Activated T-cell treated with anti-CD3 and anti-CD28 coated beads, Interleukin-2, amount 50 U/mL, for 24 hours (primary cell): ENCODE results near the gene OLFM1.

Source experiments
- DNase-seq: peaks from one replicate; pipeline ENCODE4 v3.0.0-alpha.2; 2020
- H3K27ac Mint-ChIP-seq: 2 replicates; pipeline ENCODE4 v1.8.0; 2020; ENCODE audit warnings: mild to moderate bottlenecking, mixed read lengths
- H3K27me3 Mint-ChIP-seq: 2 replicates; pipeline ENCODE4 v1.8.0; 2020; ENCODE audit warnings: mixed read lengths
- H3K36me3 Mint-ChIP-seq: 2 replicates; pipeline ENCODE4 v1.8.0; 2020; ENCODE audit warnings: low read depth, mixed read lengths
- H3K4me1 Mint-ChIP-seq: 2 replicates; pipeline ENCODE4 v1.8.0; 2020; ENCODE audit warnings: low read depth, mixed read lengths
- H3K4me3 Mint-ChIP-seq: 2 replicates; pipeline ENCODE4 v1.8.0; 2020; ENCODE audit warnings: mild to moderate bottlenecking, moderate library complexity, mixed read lengths
- H3K9me3 Mint-ChIP-seq: 2 replicates; pipeline ENCODE4 v1.8.0; 2020; ENCODE audit warnings: mixed read lengths

OLFM1 gene

DNA sequence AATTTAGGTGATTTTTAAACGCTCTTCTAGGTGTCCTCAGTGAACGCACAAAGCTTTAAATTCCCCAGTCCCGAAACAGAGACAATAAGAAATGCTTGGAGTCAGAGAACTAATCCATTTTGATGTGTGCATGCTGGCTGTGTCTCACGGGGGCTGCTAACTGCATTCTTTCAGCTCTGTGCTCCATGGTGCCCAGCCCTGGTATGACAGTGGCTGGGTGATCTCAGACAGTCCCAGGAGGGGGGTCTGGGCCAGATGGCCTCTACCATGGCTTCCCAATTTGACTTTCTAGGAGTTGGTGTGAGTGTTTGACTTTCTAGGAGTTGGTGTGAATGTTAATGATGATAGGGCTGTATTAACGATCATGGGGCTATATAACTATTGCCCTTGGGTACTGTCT is 12.1 kb downstream of the OLFM1 start:
- no peaks in the 10 kb centered on the region for H3K9me3 Mint-ChIP-seq
- no peaks in the 10 kb centered on the region for H3K4me1 Mint-ChIP-seq
- H3K27me3 Mint-ChIP-seq: peaks cover 73% of the 10 kb centered on the region

DNA sequence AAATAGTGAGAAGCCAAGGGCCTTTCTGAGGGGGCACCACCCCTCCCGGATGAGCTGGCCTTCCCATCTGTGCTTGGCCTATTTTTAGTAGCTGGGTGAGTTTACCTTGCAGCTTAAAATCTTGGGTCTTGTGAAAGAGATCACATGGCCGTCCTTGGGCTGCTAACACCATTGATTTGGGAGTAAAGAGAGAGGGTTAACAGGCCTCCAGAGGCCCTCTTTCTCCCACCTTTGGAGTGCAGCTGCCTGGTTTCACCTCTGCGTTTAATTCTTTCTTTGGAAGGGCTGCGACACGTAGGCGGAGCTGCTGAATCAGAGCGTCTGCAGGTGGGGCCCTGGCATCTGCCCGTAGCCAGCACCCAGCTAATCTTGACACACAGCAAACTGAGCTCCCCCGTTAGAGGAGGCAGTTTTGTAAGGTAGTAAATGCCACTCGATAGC is 12.8 kb downstream of the OLFM1 start:
- no peak overlapping the region for H3K4me3 Mint-ChIP-seq
- no peaks in the 10 kb centered on the region for H3K4me1 Mint-ChIP-seq
- H3K27ac Mint-ChIP-seq: no peak overlapping the region
- DNase-seq: no peak
- H3K9me3 Mint-ChIP-seq: no peaks in the 10 kb centered on the region
- no peaks in the 10 kb centered on the region for H3K36me3 Mint-ChIP-seq
- H3K27me3 Mint-ChIP-seq: peaks cover 72% of the 10 kb centered on the region

More for the DNA sequence above, 12.1 kb downstream of the OLFM1 start:
- no peak overlapping the region for H3K4me3 Mint-ChIP-seq
- H3K27ac Mint-ChIP-seq: no peak overlapping the region
- H3K36me3 Mint-ChIP-seq: no peaks in the 10 kb centered on the region
- no peak for DNase-seq

DNA sequence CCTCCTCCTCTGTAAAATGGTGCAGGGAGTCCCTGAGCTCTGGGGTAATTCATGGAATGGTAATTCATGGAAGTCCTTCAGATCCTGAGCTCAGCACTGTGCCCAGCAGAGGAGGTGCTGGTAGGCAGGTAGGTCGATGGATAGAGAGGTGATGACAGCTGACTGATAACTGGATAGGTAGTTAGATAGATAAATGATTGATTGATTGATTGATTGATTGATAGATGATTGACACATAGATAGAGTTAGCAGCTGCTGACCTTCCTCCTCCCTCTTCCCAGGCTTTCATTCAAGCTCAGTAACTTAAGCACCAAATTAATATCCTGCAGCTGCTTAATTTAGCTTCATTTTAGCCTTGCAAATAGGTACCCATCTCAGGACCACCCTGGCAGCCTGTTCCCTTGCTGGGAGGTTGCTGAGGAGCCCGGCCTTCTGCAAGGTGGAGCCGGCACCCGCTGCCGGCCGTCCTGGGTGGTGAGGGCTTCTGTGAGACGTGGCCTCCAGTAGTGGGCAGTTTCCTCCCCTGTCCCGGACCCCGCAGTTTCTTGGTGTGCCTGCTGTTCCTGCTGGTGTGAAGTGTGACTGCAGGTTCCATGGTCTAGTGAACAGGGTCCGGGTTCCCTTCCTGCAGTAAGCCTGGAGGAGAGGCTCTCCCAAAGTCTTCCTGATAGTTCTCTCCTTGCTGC is 13.4 kb downstream of the OLFM1 start:
- H3K27ac Mint-ChIP-seq: no peak overlapping the region
- H3K4me3 Mint-ChIP-seq: no peak overlapping the region
- peaks cover 66% of the 10 kb centered on the region for H3K27me3 Mint-ChIP-seq
- DNase-seq: no peak
- H3K4me1 Mint-ChIP-seq: no peaks in the 10 kb centered on the region
- no peaks in the 10 kb centered on the region for H3K36me3 Mint-ChIP-seq
- H3K9me3 Mint-ChIP-seq: no peaks in the 10 kb centered on the region

DNA sequence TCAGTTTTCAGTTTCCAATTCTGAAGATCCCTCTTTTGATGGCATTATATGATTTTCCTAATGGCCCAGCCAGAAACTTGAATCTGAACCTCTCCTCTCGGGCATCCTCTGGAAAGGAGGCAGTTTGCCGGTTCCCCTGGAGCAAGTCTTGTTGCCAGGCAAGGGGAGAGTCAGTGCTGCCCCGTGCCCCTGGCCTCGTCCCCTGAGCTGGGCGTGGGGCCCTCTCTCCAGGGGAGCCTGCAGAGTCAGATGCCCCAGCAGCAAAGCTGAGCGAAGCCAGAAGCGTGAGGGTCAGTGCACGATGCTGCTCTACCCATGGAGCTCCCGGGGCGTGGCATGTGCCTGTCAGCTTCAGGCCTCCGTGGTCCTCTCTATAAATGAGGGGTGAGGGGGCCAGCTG is 14.0 kb downstream of the OLFM1 start:
- peaks cover 70% of the 10 kb centered on the region for H3K27me3 Mint-ChIP-seq
- no peak overlapping the region for H3K4me3 Mint-ChIP-seq
- H3K9me3 Mint-ChIP-seq: no peaks in the 10 kb centered on the region
- H3K4me1 Mint-ChIP-seq: no peaks in the 10 kb centered on the region
- DNase-seq: no peak
- H3K27ac Mint-ChIP-seq: no peak overlapping the region
- no peaks in the 10 kb centered on the region for H3K36me3 Mint-ChIP-seq

DNA sequence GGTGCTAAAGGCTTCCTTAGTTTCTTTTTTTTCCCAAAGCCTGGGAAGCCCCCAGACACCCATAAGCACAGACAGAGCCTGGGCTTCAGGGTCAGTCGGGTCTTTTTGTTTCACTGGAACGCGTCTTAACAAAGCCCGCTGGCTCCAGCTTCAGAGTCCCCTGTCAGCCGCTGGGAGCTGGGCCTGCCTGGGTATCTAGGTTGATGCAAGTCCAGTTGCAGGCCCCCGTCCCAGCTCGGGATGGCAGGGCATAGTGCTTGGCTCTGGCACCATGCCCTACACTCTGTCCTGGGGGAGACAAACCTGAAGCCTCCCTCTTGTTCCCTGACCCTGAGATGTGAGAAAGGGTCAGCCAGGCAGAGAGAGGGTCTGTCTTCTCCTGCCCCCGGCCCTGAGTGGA is 14.5 kb downstream of the OLFM1 start:
- no peak overlapping the region for H3K4me3 Mint-ChIP-seq
- no peak overlapping the region for H3K27ac Mint-ChIP-seq
- H3K4me1 Mint-ChIP-seq: no peaks in the 10 kb centered on the region
- no peaks in the 10 kb centered on the region for H3K36me3 Mint-ChIP-seq
- no peaks in the 10 kb centered on the region for H3K9me3 Mint-ChIP-seq
- H3K27me3 Mint-ChIP-seq: peaks cover 70% of the 10 kb centered on the region
- DNase-seq: no peak

DNA sequence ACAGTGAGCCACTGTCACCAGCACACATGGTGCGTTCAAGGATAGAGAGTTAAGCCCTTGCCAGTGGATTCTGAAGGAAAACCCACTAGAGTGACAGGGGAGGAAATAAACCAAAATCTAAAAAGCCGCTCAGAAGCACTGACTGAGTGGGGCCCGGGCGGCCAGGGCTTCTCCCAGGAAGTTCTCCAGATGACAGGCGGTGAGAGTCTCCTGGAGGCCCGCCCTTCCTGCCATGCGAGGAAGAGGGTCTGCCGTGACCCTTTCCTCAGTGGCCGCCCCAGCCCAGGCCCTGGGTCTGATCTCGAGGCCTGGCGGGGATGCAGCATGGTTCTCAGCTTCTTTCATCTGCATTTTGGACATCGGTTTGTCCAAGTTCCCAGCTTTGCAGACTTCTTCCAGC is 14.9 kb downstream of the OLFM1 start:
- no peak overlapping the region for H3K27ac Mint-ChIP-seq
- peaks cover 68% of the 10 kb centered on the region for H3K27me3 Mint-ChIP-seq
- H3K4me3 Mint-ChIP-seq: no peak overlapping the region
- no peaks in the 10 kb centered on the region for H3K36me3 Mint-ChIP-seq
- H3K4me1 Mint-ChIP-seq: no peaks in the 10 kb centered on the region
- DNase-seq: no peak
- H3K9me3 Mint-ChIP-seq: no peaks in the 10 kb centered on the region

DNA sequence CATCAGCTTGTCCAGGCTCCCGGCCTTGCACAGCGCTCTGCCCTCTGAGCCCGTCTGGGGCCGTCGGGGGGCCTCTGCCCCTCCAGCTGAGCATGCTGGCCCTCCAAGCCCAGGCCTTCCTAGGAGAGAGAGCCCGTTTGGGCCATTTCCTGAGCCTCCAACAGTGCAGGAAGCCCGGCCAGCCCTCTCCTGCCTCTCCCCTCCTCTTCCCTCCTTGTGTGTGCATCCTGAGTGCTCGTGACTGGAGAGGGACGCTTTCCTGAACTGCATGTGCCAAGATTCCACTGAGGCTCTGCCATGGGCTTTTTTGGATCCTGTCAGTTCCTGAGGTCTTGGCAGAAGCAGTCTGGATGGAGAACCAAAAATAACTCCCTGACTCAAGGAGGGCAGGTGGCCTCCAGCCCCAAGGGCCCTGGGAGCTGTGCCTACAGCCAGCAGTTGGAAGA is 15.6 kb downstream of the OLFM1 start:
- no peaks in the 10 kb centered on the region for H3K4me1 Mint-ChIP-seq
- no peak for DNase-seq
- H3K4me3 Mint-ChIP-seq: no peak overlapping the region
- no peaks in the 10 kb centered on the region for H3K36me3 Mint-ChIP-seq
- H3K9me3 Mint-ChIP-seq: no peaks in the 10 kb centered on the region
- peaks cover 67% of the 10 kb centered on the region for H3K27me3 Mint-ChIP-seq
- no peak overlapping the region for H3K27ac Mint-ChIP-seq

DNA sequence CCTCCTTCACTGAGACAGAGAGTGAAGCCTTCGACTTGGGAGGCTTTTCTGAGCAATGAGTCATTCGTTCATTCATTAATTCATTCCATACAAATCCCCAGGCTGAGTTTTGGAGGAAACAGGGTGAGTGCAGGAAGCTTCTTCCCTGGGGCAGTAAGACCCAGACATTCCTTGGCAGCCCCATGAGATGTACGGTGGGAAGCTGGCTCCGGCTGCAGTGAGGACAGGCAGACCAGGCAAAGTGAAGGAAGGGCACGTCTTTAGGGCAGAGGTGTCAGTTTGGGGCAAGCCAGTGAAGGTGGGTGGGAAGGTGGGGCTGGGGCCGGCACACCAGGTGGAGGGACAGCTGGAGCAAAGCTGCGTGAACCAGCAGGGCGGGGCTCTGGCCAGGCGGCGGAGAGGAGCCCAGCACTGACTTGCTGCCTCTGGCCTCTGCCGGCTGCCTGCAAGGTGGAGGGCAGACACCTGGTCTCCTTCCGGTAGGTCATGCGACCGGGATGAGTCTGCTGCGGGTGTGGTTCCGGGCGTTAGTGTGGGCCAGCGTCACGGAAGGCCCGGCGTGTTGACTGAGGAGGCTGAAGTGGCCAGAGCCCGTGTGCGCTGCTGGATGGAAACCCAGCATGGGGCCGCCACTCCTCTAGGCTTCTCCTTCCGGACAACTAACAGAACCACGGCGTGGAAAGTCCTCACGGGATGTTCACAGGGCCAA is 16.6 kb downstream of the OLFM1 start:
- no peak overlapping the region for H3K4me3 Mint-ChIP-seq
- H3K27ac Mint-ChIP-seq: no peak overlapping the region
- no peaks in the 10 kb centered on the region for H3K9me3 Mint-ChIP-seq
- H3K4me1 Mint-ChIP-seq: peaks cover 4% of the 10 kb centered on the region
- DNase-seq: no peak
- peaks cover 69% of the 10 kb centered on the region for H3K27me3 Mint-ChIP-seq
- no peaks in the 10 kb centered on the region for H3K36me3 Mint-ChIP-seq

DNA sequence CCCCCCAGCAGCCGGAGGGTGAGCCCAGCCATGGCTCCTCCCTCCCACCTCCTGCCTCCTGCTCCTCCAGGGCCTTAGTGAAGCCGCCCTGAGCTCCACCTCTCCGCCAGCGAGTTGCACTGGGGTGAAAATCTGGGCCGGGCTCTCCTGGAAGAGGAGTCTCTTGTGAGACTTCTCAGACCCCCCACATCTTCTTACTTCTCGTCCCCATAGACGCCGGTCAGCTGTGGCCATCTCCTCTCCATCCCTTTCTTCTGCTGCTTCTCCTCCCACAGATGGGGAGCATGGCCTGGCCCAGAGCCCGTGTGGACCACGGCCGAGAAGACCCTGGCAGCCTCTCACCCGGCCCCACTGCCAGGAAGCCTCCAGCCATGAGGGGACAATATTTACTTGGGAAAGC is 17.3 kb downstream of the OLFM1 start:
- Mint-ChIP-seq H3K27ac (no peak overlapping the region), H3K4me1 (peaks cover 5% of the 10 kb centered on the region), H3K36me3 (no peaks in the 10 kb centered on the region), H3K4me3 (no peak overlapping the region), H3K9me3 (no peaks in the 10 kb centered on the region), H3K27me3 (peaks cover 69% of the 10 kb centered on the region)
- DNase-seq: no peak

DNA sequence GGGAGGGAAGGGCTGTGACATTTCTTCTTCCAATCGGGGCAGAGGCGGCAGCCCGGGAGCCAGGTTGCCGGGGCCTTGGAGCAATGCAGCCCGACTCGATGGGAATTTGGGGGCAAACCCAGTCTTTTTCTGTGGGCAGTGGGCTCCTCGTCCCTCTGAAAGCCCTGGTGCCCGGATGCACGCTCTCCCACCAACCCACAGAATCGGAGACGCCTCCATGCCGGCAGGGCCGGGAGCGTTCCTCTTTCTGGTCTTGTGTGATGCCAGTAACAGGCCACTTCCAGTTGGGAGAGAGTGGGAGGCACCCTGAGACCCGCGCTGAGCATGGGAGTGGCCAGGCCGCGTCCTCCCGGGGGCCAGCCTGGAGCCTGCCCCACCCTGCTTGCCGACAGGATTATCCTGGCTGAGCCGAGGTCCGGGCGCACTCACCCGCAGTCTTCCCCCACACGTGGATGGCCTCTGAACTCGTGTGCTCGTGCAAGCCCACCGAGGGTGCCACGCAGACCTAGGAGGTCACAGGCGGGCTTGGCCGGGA is 17.8 kb downstream of the OLFM1 start:
- peaks cover 5% of the 10 kb centered on the region for H3K4me1 Mint-ChIP-seq
- no peak overlapping the region for H3K4me3 Mint-ChIP-seq
- DNase-seq: no peak
- H3K27me3 Mint-ChIP-seq: peaks cover 69% of the 10 kb centered on the region
- H3K9me3 Mint-ChIP-seq: no peaks in the 10 kb centered on the region
- no peaks in the 10 kb centered on the region for H3K36me3 Mint-ChIP-seq
- no peak overlapping the region for H3K27ac Mint-ChIP-seq

DNA sequence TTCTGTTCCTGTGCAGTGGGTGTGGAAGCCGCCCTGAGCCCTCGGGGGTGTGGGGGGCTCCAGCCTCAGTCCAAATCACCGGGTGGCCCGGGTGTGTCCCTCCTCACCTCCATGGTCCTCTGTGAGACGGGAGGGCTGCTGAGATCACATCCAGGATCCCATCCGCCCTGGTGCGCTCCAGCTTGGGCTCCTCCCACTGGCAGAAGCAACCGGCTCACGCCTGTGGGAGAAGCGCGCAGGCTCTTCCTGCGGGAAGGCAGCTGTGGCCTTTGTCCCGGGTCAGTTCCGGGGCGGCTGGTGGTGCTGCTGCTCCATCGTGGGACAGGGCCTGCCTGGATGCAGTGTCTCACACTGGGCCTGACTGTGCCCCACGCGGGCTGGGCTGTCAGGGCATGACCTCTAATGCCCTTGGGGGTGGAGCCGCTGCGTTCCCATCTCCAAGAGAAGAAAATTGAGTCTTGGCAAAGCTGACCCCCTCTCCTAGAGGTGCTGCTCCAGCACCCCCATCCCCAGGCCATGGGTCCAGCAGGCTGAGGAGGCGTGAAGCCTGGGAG is 18.5 kb downstream of the OLFM1 start:
- Mint-ChIP-seq H3K27ac (no peak overlapping the region), H3K9me3 (no peaks in the 10 kb centered on the region), H3K36me3 (no peaks in the 10 kb centered on the region), H3K4me1 (peaks cover 5% of the 10 kb centered on the region), H3K4me3 (no peak overlapping the region), H3K27me3 (peaks cover 69% of the 10 kb centered on the region)
- DNase-seq: no peak

DNA sequence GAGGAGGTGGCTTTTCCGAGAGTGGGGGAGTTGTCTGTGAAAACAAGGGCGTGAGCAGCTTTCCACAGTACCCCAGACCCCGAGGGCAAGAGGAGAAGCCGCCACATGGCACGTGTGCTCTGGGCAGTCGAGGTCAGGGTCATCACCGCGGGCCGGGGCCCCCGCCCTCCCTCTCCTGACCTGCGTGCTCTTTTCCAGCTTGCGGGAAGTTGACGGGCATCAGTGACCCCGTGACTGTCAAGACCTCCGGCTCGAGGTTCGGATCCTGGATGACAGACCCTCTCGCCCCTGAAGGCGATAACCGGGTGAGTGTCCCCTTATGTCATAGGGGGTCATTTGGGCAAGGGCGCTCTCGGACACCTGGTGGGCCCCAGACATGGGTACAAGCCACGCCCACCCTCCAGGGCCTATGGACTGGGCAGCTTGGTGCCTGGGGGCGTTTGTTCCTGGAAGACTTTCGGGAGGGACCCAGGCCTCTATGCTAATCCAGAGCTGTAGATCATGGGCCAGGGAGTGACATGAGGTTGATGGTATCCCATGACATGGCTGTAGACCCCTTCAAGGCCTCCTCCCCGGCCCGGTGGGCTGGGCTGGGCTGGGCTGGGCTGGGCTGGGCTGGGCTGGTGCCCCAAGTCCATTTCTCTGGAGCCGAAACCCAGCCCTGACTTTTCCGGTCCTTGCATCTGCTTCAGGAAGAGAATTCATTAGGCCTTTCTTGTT is 19.2 kb downstream of the OLFM1 start:
- Mint-ChIP-seq H3K4me3 (no peak overlapping the region), H3K27me3 (peaks cover 70% of the 10 kb centered on the region), H3K27ac (no peak overlapping the region), H3K36me3 (no peaks in the 10 kb centered on the region), H3K4me1 (peaks cover 5% of the 10 kb centered on the region), H3K9me3 (no peaks in the 10 kb centered on the region)
- no peak for DNase-seq

DNA sequence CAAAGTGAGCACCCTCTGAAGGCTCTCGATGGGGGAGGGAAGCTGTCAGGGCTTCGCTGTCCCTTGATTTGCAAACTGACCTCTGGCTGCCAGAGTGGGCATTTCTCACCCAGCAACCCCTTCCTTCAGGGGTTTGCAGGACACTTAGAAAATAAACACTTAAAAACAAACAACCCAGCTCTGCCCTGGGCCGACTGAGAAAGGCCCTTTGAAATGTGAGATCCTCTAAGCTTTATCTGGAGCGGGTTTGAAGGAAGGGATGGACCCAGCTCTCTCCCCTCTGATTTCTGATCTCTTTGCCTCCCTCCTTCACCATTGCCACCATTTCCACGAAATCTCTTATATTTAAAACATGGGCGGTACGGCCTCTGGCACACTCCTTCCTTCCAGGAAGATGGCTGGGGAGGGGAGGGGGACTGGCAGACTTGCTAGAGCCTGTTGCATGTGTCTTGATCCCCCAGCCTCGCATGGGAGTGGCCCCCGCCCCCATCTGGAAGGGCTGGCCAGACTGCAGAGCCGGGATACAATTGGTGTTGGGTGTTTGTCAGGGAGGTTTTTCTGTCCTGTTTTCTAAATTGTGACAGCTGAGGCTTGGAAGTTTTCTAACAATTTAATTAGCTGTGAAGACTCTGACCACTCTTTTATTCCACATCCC is 20.2 kb downstream of the OLFM1 start:
- no peak overlapping the region for H3K27ac Mint-ChIP-seq
- peaks cover 67% of the 10 kb centered on the region for H3K27me3 Mint-ChIP-seq
- no peak overlapping the region for H3K4me3 Mint-ChIP-seq

DNA sequence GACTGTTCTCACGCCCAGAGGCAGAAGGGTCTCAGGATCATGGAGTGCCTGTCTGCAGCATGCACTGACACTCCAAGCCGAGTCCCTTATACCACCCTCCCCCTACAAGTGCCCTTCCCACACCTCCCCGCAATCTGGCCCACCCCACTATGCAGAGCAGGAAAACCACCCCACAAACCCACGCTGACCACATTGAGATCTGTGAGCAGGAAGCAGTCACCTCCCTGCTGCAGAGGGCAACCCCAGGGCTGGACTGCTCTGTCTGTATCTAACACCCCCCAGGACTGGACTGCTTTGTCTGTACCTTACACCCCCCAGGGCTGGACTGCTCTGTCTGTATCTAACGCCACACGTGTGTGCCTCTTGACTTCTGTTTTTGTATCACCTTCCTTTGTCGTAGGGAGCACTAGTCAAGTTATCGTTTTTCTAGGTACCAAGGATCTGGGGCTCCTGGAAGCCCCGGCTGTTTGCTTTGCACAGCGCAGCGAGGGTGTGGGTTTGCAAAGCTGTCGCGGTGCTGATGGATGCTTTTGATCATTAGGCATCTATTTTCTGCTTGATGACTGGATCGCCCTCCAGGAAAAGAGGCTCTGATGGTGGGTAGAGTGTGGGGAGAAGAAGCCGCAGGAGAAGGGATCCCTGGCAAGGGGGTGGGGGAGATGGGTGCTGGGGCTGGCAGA is 21.5 kb downstream of the OLFM1 start:
- Mint-ChIP-seq H3K27ac (no peak overlapping the region), H3K4me3 (no peak overlapping the region), H3K9me3 (no peaks in the 10 kb centered on the region), H3K27me3 (peaks cover 59% of the 10 kb centered on the region), H3K4me1 (peaks cover 5% of the 10 kb centered on the region), H3K36me3 (no peaks in the 10 kb centered on the region)
- no peak for DNase-seq

More for the DNA sequence above, 20.2 kb downstream of the OLFM1 start:
- no peaks in the 10 kb centered on the region for H3K9me3 Mint-ChIP-seq
- DNase-seq: no peak
- peaks cover 5% of the 10 kb centered on the region for H3K4me1 Mint-ChIP-seq
- no peaks in the 10 kb centered on the region for H3K36me3 Mint-ChIP-seq
